Mesenchymal stem cell (in vitro differentiated cells and primary cell): ENCODE results near the gene CHDH.

Source experiments
- DNase-seq: peaks from one replicate; pipeline ENCODE4 v3.0.0-alpha.2; 2013
- H2AFZ ChIP-seq: one replicate; pipeline ENCODE4 v1.6.1; 2013; ENCODE audit warnings: low read depth, mild to moderate bottlenecking, control low read depth, inconsistent platforms, low read length, moderate library complexity
- H2AK5ac ChIP-seq: 2 replicates; pipeline ENCODE4 v1.6.1; 2013; ENCODE audit warnings: low read length, moderate library complexity, mild to moderate bottlenecking, inconsistent platforms; ENCODE audit not compliant: severe bottlenecking
- H2BK120ac ChIP-seq: one replicate; pipeline ENCODE4 v1.6.1; 2013; ENCODE audit warnings: low read depth, mild to moderate bottlenecking, inconsistent platforms, low read length, moderate library complexity
- H2BK12ac ChIP-seq, 2 experiments: one replicate each; pipeline ENCODE4 v1.6.1; 2013; ENCODE audit warnings: inconsistent platforms in 2 of 2, low read length in 2 of 2, mild to moderate bottlenecking in 2 of 2, moderate library complexity in 2 of 2, control low read depth in 1 of 2
- H2BK15ac ChIP-seq: one replicate; pipeline ENCODE4 v1.6.1; 2013; ENCODE audit warnings: mild to moderate bottlenecking, low read depth, inconsistent platforms; ENCODE audit not compliant: poor library complexity, severe bottlenecking
- H2BK5ac ChIP-seq: 2 replicates; pipeline ENCODE4 v1.6.1; 2013; ENCODE audit warnings: low read depth, mild to moderate bottlenecking, low read length, control low read depth, inconsistent platforms; ENCODE audit not compliant: poor library complexity, severe bottlenecking
- H3K14ac ChIP-seq, 2 experiments: one replicate each; pipeline ENCODE4 v1.6.1; 2013; ENCODE audit warnings: inconsistent platforms in 2 of 2, low read length in 2 of 2, control low read depth in 1 of 2, mild to moderate bottlenecking in 1 of 2, moderate library complexity in 1 of 2
- H3K18ac ChIP-seq, 2 experiments: one replicate each; pipeline ENCODE4 v1.6.1; 2013; ENCODE audit warnings: inconsistent platforms in 2 of 2, low read length in 2 of 2, control low read depth in 1 of 2, low read depth in 1 of 2, mild to moderate bottlenecking in 1 of 2
- H3K23ac ChIP-seq, 2 experiments: one replicate each; pipeline ENCODE4 v1.6.1; 2013; ENCODE audit warnings: inconsistent platforms in 2 of 2, low read length in 2 of 2, mild to moderate bottlenecking in 2 of 2, moderate library complexity in 2 of 2, control low read depth in 1 of 2
- H3K27ac ChIP-seq: 2 replicates; pipeline ENCODE4 v1.5.1; 2013; ENCODE audit warnings: mild to moderate bottlenecking, moderate library complexity, low read length, control low read depth, inconsistent platforms; ENCODE audit not compliant: poor library complexity, severe bottlenecking
- H3K27me3 ChIP-seq, 2 experiments: 2 replicates each; pipeline versions ENCODE4 v1.6.1 to v1.7.0; 2013; ENCODE audit warnings: low read length in 2 of 2, mild to moderate bottlenecking in 2 of 2, moderate library complexity in 2 of 2, control low read depth in 1 of 2, inconsistent platforms in 1 of 2; ENCODE audit not compliant: control insufficient read depth in 1 of 2, insufficient read depth in 1 of 2
- H3K36me3 ChIP-seq, 2 experiments: 2 replicates each; pipeline versions ENCODE4 v1.6.1 to v1.7.0; 2013; ENCODE audit warnings: low read length in 2 of 2, control low read depth in 1 of 2, inconsistent platforms in 1 of 2, low read depth in 1 of 2, mild to moderate bottlenecking in 1 of 2; ENCODE audit not compliant: insufficient read depth in 2 of 2, control insufficient read depth in 1 of 2
- H3K4ac ChIP-seq, 2 experiments: one replicate each; pipeline ENCODE4 v1.6.1; 2013; ENCODE audit warnings: inconsistent platforms in 2 of 2, low read length in 2 of 2, mild to moderate bottlenecking in 2 of 2, moderate library complexity in 2 of 2, control low read depth in 1 of 2, low read depth in 1 of 2
- H3K4me1 ChIP-seq: 2 replicates; pipeline ENCODE4 v1.6.1; 2013; ENCODE audit warnings: low read depth, low read length, control low read depth; ENCODE audit not compliant: control insufficient read depth, insufficient read depth
- H3K4me2 ChIP-seq: 2 replicates; pipeline ENCODE4 v1.6.1; 2013; ENCODE audit warnings: low read length, mild to moderate bottlenecking, inconsistent platforms; ENCODE audit not compliant: poor library complexity, severe bottlenecking
- H3K4me3 ChIP-seq, 2 experiments: 2 replicates each; pipeline versions ENCODE4 v1.5.1 to v1.7.0; 2013; ENCODE audit warnings: low read length in 2 of 2, mild to moderate bottlenecking in 2 of 2, control low read depth in 1 of 2, low read depth in 1 of 2; ENCODE audit not compliant: insufficient read depth in 1 of 2
- H3K79me1 ChIP-seq: replicated peaks from 2 replicates; pipeline ENCODE4 v1.6.1; 2013; ENCODE audit warnings: mild to moderate bottlenecking, control low read depth, low read length, inconsistent platforms; ENCODE audit not compliant: poor library complexity, severe bottlenecking
- H3K9ac ChIP-seq: 2 replicates; pipeline ENCODE4 v1.7.0; 2013; ENCODE audit warnings: mild to moderate bottlenecking, low read length, moderate library complexity
- H3K9me3 ChIP-seq: 2 replicates; pipeline ENCODE4 v1.7.0; 2013; ENCODE audit warnings: mild to moderate bottlenecking, low read length; ENCODE audit not compliant: control insufficient read depth
- H4K8ac ChIP-seq: one replicate; pipeline ENCODE4 v1.6.1; 2013; ENCODE audit warnings: inconsistent platforms, mild to moderate bottlenecking, low read length, moderate library complexity
- H4K91ac ChIP-seq: one replicate; pipeline ENCODE4 v1.6.1; 2013; ENCODE audit warnings: mild to moderate bottlenecking, low read length, inconsistent platforms
- WGBS: methylation state at CpG from one replicate; pipeline ENCODE4 v1.1.7; 2013; ENCODE audit warnings: mixed read lengths; 5-methylcytosine and 5-hydroxymethylcytosine counted together

CHDH gene

DNA sequence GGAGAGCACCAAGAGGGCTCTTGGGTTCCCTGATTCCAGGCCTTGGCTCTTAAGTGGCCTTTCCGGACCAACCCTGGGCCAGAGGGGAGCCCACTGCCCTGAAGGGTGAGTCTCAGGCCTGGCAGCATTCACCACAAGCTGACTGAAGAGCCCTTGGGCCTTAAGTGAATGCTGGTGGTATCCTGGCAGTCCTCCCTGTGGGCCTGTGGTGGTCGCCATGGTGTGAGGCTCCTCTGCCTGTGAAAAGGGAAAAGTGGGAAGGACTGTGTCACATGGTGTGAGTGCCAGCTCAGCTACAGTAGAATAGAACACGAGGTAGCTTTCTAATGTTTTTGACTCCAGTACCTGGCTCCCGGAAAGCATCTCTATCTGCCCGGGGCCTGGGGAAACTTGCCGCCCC is 15.3 kb downstream of the CHDH start:
- Histone ChIP-seq H3K27me3 (no peaks in the 10 kb centered on the region), H2BK15ac (no peak overlapping the region), H3K4me2 (no peak overlapping the region), H3K18ac (no peak overlapping the region), H2BK5ac (no peak overlapping the region), H3K9me3 (no peaks in the 10 kb centered on the region), H3K4me3 (no peak overlapping the region), H3K36me3 (no peaks in the 10 kb centered on the region), H3K9ac (no peak overlapping the region), H2BK12ac (no peak overlapping the region), H4K8ac (no peak overlapping the region), H3K23ac (no peak overlapping the region), H3K27ac (no peak overlapping the region), H4K91ac (no peak overlapping the region), H3K14ac (no peak overlapping the region), H3K4ac (no peak overlapping the region), H2AFZ (peak overlapping the region; percentile 14), H2AK5ac (no peak overlapping the region), H3K4me1 (no peaks in the 10 kb centered on the region), H3K79me1 (no peaks in the 10 kb centered on the region), H2BK120ac (no peak overlapping the region)
- WGBS: 81% methylated on average over 6 of the region's 6 CpGs
- DNase-seq: no peak

DNA sequence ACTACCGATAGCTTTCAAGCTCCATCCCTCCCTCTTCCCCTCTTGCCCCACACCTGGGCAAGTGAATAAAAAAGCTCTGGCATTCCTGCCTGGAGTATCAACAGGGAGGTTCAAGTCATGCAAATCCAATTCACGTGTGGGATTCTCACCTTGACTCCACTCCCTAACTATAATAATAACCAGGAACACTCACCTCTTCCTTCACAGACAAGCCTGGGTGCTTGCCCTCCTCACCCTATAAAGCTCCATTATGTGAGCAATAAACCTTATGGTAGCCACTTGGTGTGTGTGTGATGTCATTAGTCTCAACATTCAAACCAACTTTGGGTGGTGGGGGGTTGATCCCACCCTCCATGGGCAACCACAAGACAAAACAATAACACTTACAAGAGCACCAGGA is 16.6 kb downstream of the CHDH start:
- H3K9me3 ChIP-seq: no peaks in the 10 kb centered on the region
- no peak overlapping the region for H2BK120ac ChIP-seq
- H4K8ac ChIP-seq: no peak overlapping the region
- no peaks in the 10 kb centered on the region for H3K27me3 ChIP-seq
- H2BK12ac ChIP-seq: no peak overlapping the region
- no peak overlapping the region for H3K14ac ChIP-seq
- no peak overlapping the region for H3K27ac ChIP-seq
- no peaks in the 10 kb centered on the region for H3K36me3 ChIP-seq
- H3K4me3 ChIP-seq: no peak overlapping the region
- WGBS: 84% methylated on average over 2 of the region's 2 CpGs
- H3K4me2 ChIP-seq: no peak overlapping the region
- H2AK5ac ChIP-seq: no peak overlapping the region
- DNase-seq: no peak
- H3K18ac ChIP-seq: no peak overlapping the region
- H2AFZ ChIP-seq: no peak overlapping the region
- no peak overlapping the region for H3K4ac ChIP-seq
- H2BK5ac ChIP-seq: no peak overlapping the region
- no peak overlapping the region for H4K91ac ChIP-seq
- H3K23ac ChIP-seq: no peak overlapping the region
- H3K9ac ChIP-seq: no peak overlapping the region
- no peaks in the 10 kb centered on the region for H3K79me1 ChIP-seq
- no peaks in the 10 kb centered on the region for H3K4me1 ChIP-seq
- H2BK15ac ChIP-seq: no peak overlapping the region

DNA sequence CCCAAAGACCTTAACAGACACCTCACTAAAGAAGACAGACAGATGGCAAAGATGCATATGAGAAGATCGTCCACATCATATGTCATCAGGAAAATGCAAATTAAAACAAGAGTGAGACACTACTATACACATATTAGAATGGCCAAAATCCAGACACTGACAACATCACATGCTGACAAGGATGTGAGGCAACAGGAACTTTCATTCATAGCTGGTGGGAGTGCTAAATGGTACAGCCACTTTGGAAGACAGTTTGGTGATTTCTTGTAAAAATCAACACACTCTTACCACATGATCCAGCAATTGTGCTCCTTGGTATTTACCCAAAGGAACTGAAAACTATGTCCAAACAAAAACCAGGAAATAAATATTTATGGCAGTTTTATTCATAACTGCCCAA is 17.6 kb downstream of the CHDH start:
- H4K91ac ChIP-seq: no peak overlapping the region
- 100% methylated on average over 1 of the region's 1 CpG for WGBS

GRCh38 chr3:53826048-53826447 is 20.2 kb downstream of the CHDH start:
- no peak overlapping the region for H3K27ac ChIP-seq
- H3K18ac ChIP-seq: no peak overlapping the region
- H3K9ac ChIP-seq: no peak overlapping the region
- H3K4me1 ChIP-seq: peaks cover 2% of the 10 kb centered on the region
- no peak overlapping the region for H3K23ac ChIP-seq
- no peak overlapping the region for H2BK15ac ChIP-seq
- H3K27me3 ChIP-seq: no peaks in the 10 kb centered on the region
- peaks cover 0 to 2% of the 10 kb centered on the region in 2 experiments for H3K36me3 ChIP-seq
- no peak for DNase-seq
- H3K4ac ChIP-seq: no peak overlapping the region
- H3K4me2 ChIP-seq: no peak overlapping the region
- H2AFZ ChIP-seq: no peak overlapping the region
- no peak overlapping the region for H2BK120ac ChIP-seq
- H3K79me1 ChIP-seq: no peaks in the 10 kb centered on the region
- no peak overlapping the region for H3K4me3 ChIP-seq
- H3K14ac ChIP-seq: no peak overlapping the region
- 83% methylated on average over 1 of the region's 1 CpG for WGBS
- H2BK5ac ChIP-seq: no peak overlapping the region
- H4K91ac ChIP-seq: no peak overlapping the region
- no peak overlapping the region for H2BK12ac ChIP-seq
- no peak overlapping the region for H2AK5ac ChIP-seq
- H3K9me3 ChIP-seq: no peaks in the 10 kb centered on the region
- H4K8ac ChIP-seq: no peak overlapping the region

More for the DNA sequence above, 17.6 kb downstream of the CHDH start:
- Histone ChIP-seq H3K4me3 (no peak overlapping the region), H3K9ac (no peak overlapping the region), H3K27me3 (no peaks in the 10 kb centered on the region), H3K4me1 (no peaks in the 10 kb centered on the region), H3K4ac (no peak overlapping the region), H2AFZ (no peak overlapping the region), H2BK5ac (no peak overlapping the region), H3K27ac (no peak overlapping the region), H2AK5ac (no peak overlapping the region), H2BK120ac (no peak overlapping the region), H3K9me3 (no peaks in the 10 kb centered on the region), H3K23ac (no peak overlapping the region), H3K79me1 (no peaks in the 10 kb centered on the region), H3K36me3 (peaks cover 0 to 1% of the 10 kb centered on the region in 2 experiments), H4K8ac (no peak overlapping the region), H3K4me2 (no peak overlapping the region), H3K14ac (no peak overlapping the region), H3K18ac (no peak overlapping the region), H2BK15ac (no peak overlapping the region), H2BK12ac (no peak overlapping the region)
- DNase-seq: no peak
